Muscle layer of colon (tissue), 2 donors: ENCODE data around the gene EPHA8.

Experiments
- H3K27ac ChIP-seq: one replicate; pipeline ENCODE4 v1.7.0; 2013; ENCODE audit warnings: low read depth, mild to moderate bottlenecking, low read length, moderate library complexity
- H3K27me3 ChIP-seq, 2 donors: one replicate each; pipeline ENCODE4 v1.7.0; 2013; ENCODE audit warnings: low read length in 2 of 2, mild to moderate bottlenecking in 2 of 2; ENCODE audit not compliant: insufficient read depth in 2 of 2, control insufficient read depth in 1 of 2
- H3K36me3 ChIP-seq: one replicate; pipeline ENCODE4 v1.7.0; 2013; ENCODE audit warnings: mild to moderate bottlenecking, low read length; ENCODE audit not compliant: insufficient read depth
- H3K4me1 ChIP-seq: one replicate; pipeline ENCODE4 v1.7.0; 2013; ENCODE audit warnings: mild to moderate bottlenecking, low read length; ENCODE audit not compliant: insufficient read depth
- H3K4me3 ChIP-seq, 2 donors: one replicate each; pipeline ENCODE4 v1.7.0; 2013; ENCODE audit warnings: low read length in 2 of 2, low read depth in 1 of 2, mild to moderate bottlenecking in 1 of 2, moderate library complexity in 1 of 2
- H3K9ac ChIP-seq: one replicate; pipeline ENCODE4 v1.7.0; 2013; ENCODE audit warnings: low read length
- H3K9me3 ChIP-seq: one replicate; pipeline ENCODE4 v1.7.0; 2013; ENCODE audit warnings: mild to moderate bottlenecking, low read length
- donor health status: abdominal sarcoma.
- donor health status: Adenocarcinoma of cecum.

The EPHA8 gene

GRCh38 chr1:22570140-22570909 is 7.0 kb downstream of the EPHA8 start:
- no peak overlapping the region for H3K9ac ChIP-seq
- H3K9me3 ChIP-seq: no peaks in the 10 kb centered on the region
- no peak overlapping the region for H3K4me3 ChIP-seq
- H3K27me3 ChIP-seq: peaks cover 0 to 17% of the 10 kb centered on the region in 2 donors
- H3K4me1 ChIP-seq: no peaks in the 10 kb centered on the region
- H3K36me3 ChIP-seq: no peaks in the 10 kb centered on the region
- no peak overlapping the region for H3K27ac ChIP-seq

GRCh38 chr1:22572818-22573217 is 9.5 kb downstream of the EPHA8 start:
- Histone ChIP-seq H3K27ac (no peak overlapping the region), H3K27me3 (peaks cover 0 to 13% of the 10 kb centered on the region in 2 donors)

GRCh38 chr1:22573237-22573636 is 9.9 kb downstream of the EPHA8 start:
- Histone ChIP-seq H3K27ac (no peak overlapping the region), H3K4me3 (no peak overlapping the region), H3K27me3 (peaks cover 0 to 13% of the 10 kb centered on the region in 2 donors)

More at GRCh38 chr1:22572818-22573217, 9.5 kb downstream of the EPHA8 start:
- Histone ChIP-seq H3K4me3 (no peak overlapping the region), H3K36me3 (no peaks in the 10 kb centered on the region), H3K4me1 (no peaks in the 10 kb centered on the region), H3K9me3 (no peaks in the 10 kb centered on the region), H3K9ac (no peak overlapping the region)

GRCh38 chr1:22575532-22576149 is 12.4 kb downstream of the EPHA8 start:
- H3K36me3 ChIP-seq: no peaks in the 10 kb centered on the region
- peaks cover 0 to 13% of the 10 kb centered on the region in 2 donors for H3K27me3 ChIP-seq
- H3K27ac ChIP-seq: no peak overlapping the region
- H3K9me3 ChIP-seq: no peaks in the 10 kb centered on the region
- H3K9ac ChIP-seq: no peak overlapping the region
- H3K4me3 ChIP-seq: no peak overlapping the region
- no peaks in the 10 kb centered on the region for H3K4me1 ChIP-seq

More at GRCh38 chr1:22573237-22573636, 9.9 kb downstream of the EPHA8 start:
- Histone ChIP-seq H3K36me3 (no peaks in the 10 kb centered on the region), H3K9me3 (no peaks in the 10 kb centered on the region), H3K4me1 (no peaks in the 10 kb centered on the region), H3K9ac (no peak overlapping the region)

GRCh38 chr1:22576150-22576544 is 12.9 kb downstream of the EPHA8 start:
- Histone ChIP-seq H3K9ac (no peak overlapping the region), H3K27ac (no peak overlapping the region), H3K9me3 (no peaks in the 10 kb centered on the region), H3K4me1 (no peaks in the 10 kb centered on the region), H3K36me3 (no peaks in the 10 kb centered on the region), H3K4me3 (no peak overlapping the region), H3K27me3 (peaks cover 0 to 13% of the 10 kb centered on the region in 2 donors)

GRCh38 chr1:22576617-22577016 is 13.3 kb downstream of the EPHA8 start:
- no peaks in the 10 kb centered on the region for H3K36me3 ChIP-seq
- no peaks in the 10 kb centered on the region for H3K4me1 ChIP-seq
- H3K9ac ChIP-seq: no peak overlapping the region
- H3K27ac ChIP-seq: no peak overlapping the region
- H3K4me3 ChIP-seq: no peak overlapping the region
- peaks cover 0 to 10% of the 10 kb centered on the region in 2 donors for H3K27me3 ChIP-seq
- no peaks in the 10 kb centered on the region for H3K9me3 ChIP-seq

GRCh38 chr1:22578732-22579361 is 15.6 kb downstream of the EPHA8 start:
- no peaks in the 10 kb centered on the region for H3K27me3 ChIP-seq
- H3K27ac ChIP-seq: no peak overlapping the region
- H3K4me3 ChIP-seq: no peak overlapping the region
- no peaks in the 10 kb centered on the region for H3K36me3 ChIP-seq
- no peak overlapping the region for H3K9ac ChIP-seq
- H3K9me3 ChIP-seq: no peaks in the 10 kb centered on the region
- no peaks in the 10 kb centered on the region for H3K4me1 ChIP-seq

- Histone ChIP-seq H3K36me3 (no peaks in the 10 kb centered on the region), H3K27me3 (no peaks in the 10 kb centered on the region), H3K4me1 (no peaks in the 10 kb centered on the region), H3K9me3 (no peaks in the 10 kb centered on the region), H3K27ac (no peak overlapping the region), H3K9ac (no peak overlapping the region), H3K4me3 (no peak overlapping the region)
Observed at GRCh38 chr1:22579541-22580155, 16.4 kb downstream of the EPHA8 start.

GRCh38 chr1:22582661-22583635 is 19.7 kb downstream of the EPHA8 start:
- Histone ChIP-seq H3K4me1 (no peaks in the 10 kb centered on the region), H3K27ac (no peak overlapping the region), H3K27me3 (no peaks in the 10 kb centered on the region), H3K9ac (no peak overlapping the region), H3K36me3 (no peaks in the 10 kb centered on the region), H3K4me3 (no peak overlapping the region), H3K9me3 (no peaks in the 10 kb centered on the region)

GRCh38 chr1:22584001-22584562 is 20.8 kb downstream of the EPHA8 start:
- Histone ChIP-seq H3K36me3 (no peaks in the 10 kb centered on the region), H3K27ac (no peak overlapping the region), H3K9me3 (no peaks in the 10 kb centered on the region), H3K4me1 (no peaks in the 10 kb centered on the region), H3K9ac (no peak overlapping the region), H3K27me3 (peaks cover 0 to 7% of the 10 kb centered on the region in 2 donors), H3K4me3 (no peak overlapping the region)
